HCT116 (cell line): ENCODE results near the gene CCDC63. TPM values are rescaled to one million over a fixed set of nuclear protein-coding genes. Genes with fewer than 3 reads are reported as not detected.

Experiments used
- ATAC-seq: fragments of 200-7000 bp; cut with Tn5 transposase; 2 replicates; pipeline ENCODE4 v1.9.1; 2020; ENCODE audit warnings: mild to moderate bottlenecking, moderate library complexity
- BruUV-seq: library from RNA; stranded (reverse); fragments of 400-500 nt; replicated peaks from 2 replicates; lab custom pipeline; 2021; lab: Mats Ljungman, UMichigan
- CTCF ChIA-PET: fragments of 300-600 bp; sonication (Branson Sonifier 250); formaldehyde crosslinking; loops from one replicate; lab custom pipeline; 2021; ENCODE audit warnings: antibody characterized with exemption; lab: Charles Lee
- POLR2A ChIA-PET: fragments of 300-600, 350-600 bp; sonication (Branson Sonifier 250); formaldehyde crosslinking; loops from one replicate; lab custom pipeline; 2021; ENCODE audit warnings: antibody characterized with exemption; lab: Charles Lee
- RAD21 ChIA-PET, 2 experiments: fragments of 300-600 bp; sonication (Branson Sonifier 250); formaldehyde crosslinking; loops; one replicate each; lab custom pipeline; 2023; ENCODE audit warnings: low total read pairs in 2 of 2; ENCODE audit not compliant: uncharacterized antibody in 2 of 2, unreplicated experiment in 2 of 2, low non-redundant PET in 1 of 2; lab: Charles Lee
- DNase-seq: peaks from one replicate; pipeline ENCODE4 v3.0.0-alpha.2; 2010; ENCODE audit warnings: low read depth, low spot score
- H2AFZ ChIP-seq: fragments of 200-600 bp; shearing (Covaris generic), sonication (generic); 2 replicates; pipeline ENCODE4 v1.6.1; 2017; ENCODE audit warnings: low read depth, mixed run types, mixed read lengths, antibody characterized with exemption, low read length; ENCODE audit not compliant: poor library complexity, severe bottlenecking
- H3K27ac ChIP-seq: 2 replicates; pipeline ENCODE4 v1.5.1; 2012; ENCODE audit warnings: low read depth, low read length
- H3K27me3 ChIP-seq: fragments of 200-600 bp; sonication (generic); 2 replicates; pipeline ENCODE4 v1.6.1; 2016; ENCODE audit warnings: mixed run types, low read length, mixed read lengths; ENCODE audit not compliant: insufficient read depth
- H3K36me3 ChIP-seq, 2 experiments: fragments of 200-500 bp in 1 of 2; fragments of 200-600 bp in 1 of 2; sonication (Bioruptor generic) in 1 of 2; sonication (generic) in 1 of 2; 2 replicates each; pipeline versions ENCODE4 v1.5.1 to v1.6.1; 2014 to 2016; ENCODE audit warnings: low read length in 2 of 2, inconsistent platforms in 1 of 2, mixed read lengths in 1 of 2, mixed run types in 1 of 2; ENCODE audit not compliant: insufficient read depth in 2 of 2, control insufficient read depth in 1 of 2
- H3K4me1 ChIP-seq, 2 experiments: fragments of 200-600 bp in 1 of 2; sonication (generic) in 1 of 2; 2 replicates each; pipeline versions ENCODE4 v1.5.1 to v1.6.1; 2012 to 2017; ENCODE audit warnings: low read length in 2 of 2, inconsistent platforms in 1 of 2, mild to moderate bottlenecking in 1 of 2, mixed read lengths in 1 of 2, mixed run types in 1 of 2, moderate library complexity in 1 of 2; ENCODE audit not compliant: insufficient read depth in 2 of 2, control insufficient read depth in 1 of 2
- H3K4me2 ChIP-seq: fragments of 200-600 bp; sonication (generic); 2 replicates; pipeline ENCODE4 v1.6.1; 2017; ENCODE audit warnings: mixed run types, low read length, mixed read lengths
- H3K4me3 ChIP-seq, 2 experiments: fragments of 200-600 bp in 1 of 2; sonication (generic) in 1 of 2; replicated peaks in 1 of 2; 2 replicates each; pipeline ENCODE4 v1.5.1; 2011 to 2016; ENCODE audit warnings: low read length in 2 of 2, control low read depth in 1 of 2, low read depth in 1 of 2, mild to moderate bottlenecking in 1 of 2, mixed read lengths in 1 of 2, mixed run types in 1 of 2
- H3K79me2 ChIP-seq: fragments of 200-600 bp; sonication (generic); 2 replicates; pipeline ENCODE4 v1.6.1; 2017; ENCODE audit warnings: mild to moderate bottlenecking, mixed run types, low read length, moderate library complexity, mixed read lengths; ENCODE audit not compliant: insufficient read depth
- H3K9ac ChIP-seq: fragments of 200-600 bp; sonication (generic); 2 replicates; pipeline ENCODE4 v1.6.1; 2016; ENCODE audit warnings: low read length, mixed read lengths
- H3K9me2 ChIP-seq: fragments of 200-600 bp; sonication (generic), shearing (Covaris generic); 2 replicates; pipeline ENCODE4 v1.6.1; 2017; ENCODE audit warnings: mixed run types, mild to moderate bottlenecking, moderate library complexity; ENCODE audit not compliant: insufficient read depth
- H3K9me3 ChIP-seq, 2 experiments: fragments of 200-500 bp in 1 of 2; fragments of 200-600 bp in 1 of 2; sonication (Bioruptor generic) in 1 of 2; sonication (generic) in 1 of 2; 2 replicates each; pipeline ENCODE4 v1.6.1; 2014 to 2017; ENCODE audit warnings: low read length in 2 of 2, mixed read lengths in 2 of 2, inconsistent platforms in 1 of 2, low read depth in 1 of 2, mild to moderate bottlenecking in 1 of 2, mixed run types in 1 of 2, moderate library complexity in 1 of 2; ENCODE audit not compliant: control insufficient read depth in 1 of 2, insufficient read depth in 1 of 2
- H4K20me1 ChIP-seq: fragments of 200-600 bp; sonication (generic), shearing (Covaris generic); 2 replicates; pipeline ENCODE4 v1.6.1; 2017; ENCODE audit warnings: mixed run types, mild to moderate bottlenecking, moderate library complexity; ENCODE audit not compliant: insufficient read depth
- EGR1 ChIP-seq: IDR thresholded peaks from 2 replicates; pipeline ENCODE4 v1.6.1; 2012; ENCODE audit warnings: low read depth
- MAX ChIP-seq: IDR thresholded peaks from 2 replicates; pipeline ENCODE4 v1.6.1; 2012
- POLR2AphosphoS5 ChIP-seq: IDR thresholded peaks from 2 replicates; pipeline ENCODE4 v1.6.1; 2011; ENCODE audit warnings: mild to moderate bottlenecking, low read depth, low read length, moderate library complexity
- RAD21 ChIP-seq: IDR thresholded peaks from 2 replicates; pipeline ENCODE4 v1.6.1; 2012; ENCODE audit warnings: low read depth, mild to moderate bottlenecking
- SIN3A ChIP-seq: IDR thresholded peaks from 2 replicates; pipeline ENCODE4 v1.6.1; 2012; ENCODE audit warnings: low read depth
- intact Hi-C: fragments of 100-400 bp; cut with micrococcal nuclease; formaldehyde crosslinking; loops from 2 replicates; pipeline ENCODE4 v1.10.0; 2022
- total RNA-seq: library from RNA; stranded (reverse); gene quantifications from one replicate; pipeline ENCODE4 v1.2.1, GENCODE V29; 2021; ENCODE audit not compliant: unreplicated experiment
- TF ChIP-seq, protein P1 (sequence below): IDR thresholded peaks from 2 replicates; pipeline ENCODE4 v1.6.1; 2012

Gene CCDC63
- total RNA-seq, 1 experiment from 2014 or later = 0.47 TPM

DNA sequence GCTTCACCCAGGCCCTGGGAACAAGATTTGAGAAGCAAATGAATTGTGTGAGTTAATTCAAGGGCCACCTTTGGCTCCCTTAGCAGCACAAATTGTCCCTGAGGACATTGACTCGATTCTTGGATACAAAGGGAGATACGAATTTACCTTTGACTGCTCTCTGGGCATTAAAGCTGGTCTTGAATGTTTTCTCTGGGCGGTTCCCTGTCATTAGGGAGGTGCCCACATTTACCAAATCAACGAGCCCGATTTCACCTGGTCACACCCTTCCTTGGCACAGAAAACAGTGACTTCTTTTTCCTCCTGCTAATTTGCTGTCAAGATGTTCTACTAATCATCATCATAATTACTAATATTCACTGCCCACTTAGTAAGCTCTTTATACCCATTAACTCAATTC is 27.1 kb upstream of the CCDC63 start:
- TF ChIP-seq MAX = no peak
- TF ChIP-seq, protein P1, sequence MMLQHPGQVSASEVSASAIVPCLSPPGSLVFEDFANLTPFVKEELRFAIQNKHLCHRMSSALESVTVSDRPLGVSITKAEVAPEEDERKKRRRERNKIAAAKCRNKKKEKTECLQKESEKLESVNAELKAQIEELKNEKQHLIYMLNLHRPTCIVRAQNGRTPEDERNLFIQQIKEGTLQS = no peak
- TF ChIP-seq, all 23 proteins: peak for 0
- intact Hi-C loops = no loop called here
- H3K4me3 ChIP-seq = no peak overlapping the region
- H4K20me1 ChIP-seq = no peaks in the 10 kb centered on the region
- H3K9me3 ChIP-seq = no peaks in the 10 kb centered on the region
- no peaks in the 10 kb centered on the region for H3K79me2 ChIP-seq
- POLR2A ChIA-PET = no interaction called here
- H2AFZ ChIP-seq = no peak overlapping the region
- RAD21 ChIA-PET = interaction anchor here in 1 of 2 experiments (0.6 kb wide), 1 partner anchor 219 kb away, joined by 3 read pairs; no protein-coding TSS in a partner anchor
- CTCF ChIA-PET = no interaction called here
- H3K4me2 ChIP-seq = no peak overlapping the region
- DNase-seq = no peak
- no peaks in the 10 kb centered on the region for H3K4me1 ChIP-seq
- H3K36me3 ChIP-seq = no peaks in the 10 kb centered on the region
- BruUV-seq = no TSS peak
- no peak overlapping the region for H3K27ac ChIP-seq
- no peaks in the 10 kb centered on the region for H3K27me3 ChIP-seq
- no peak overlapping the region for H3K9ac ChIP-seq
- ATAC-seq = no peak
- H3K9me2 ChIP-seq = no peaks in the 10 kb centered on the region

DNA sequence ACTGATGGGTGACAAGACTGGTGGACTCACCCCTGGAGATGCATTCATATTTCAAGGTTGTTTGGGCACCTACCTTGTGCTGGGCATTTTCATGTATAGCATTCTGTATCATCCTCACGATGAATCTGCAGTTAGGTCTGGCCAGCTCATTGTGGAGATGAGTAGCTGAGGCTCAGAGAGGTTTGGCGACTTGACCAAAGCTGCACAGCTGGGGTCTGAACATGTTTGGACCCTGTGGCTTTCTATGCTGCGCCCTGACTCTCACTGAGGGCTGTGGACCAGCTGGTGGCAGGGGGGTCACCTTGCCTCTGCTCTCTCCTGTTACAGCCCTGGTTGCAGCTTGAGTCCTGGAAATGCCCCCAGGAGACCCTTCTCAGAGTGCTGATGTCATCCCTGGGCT is 24.9 kb upstream of the CCDC63 start:
- Histone ChIP-seq H3K9me2 (no peaks in the 10 kb centered on the region), H3K9ac (no peak overlapping the region), H3K36me3 (no peaks in the 10 kb centered on the region), H2AFZ (no peak overlapping the region), H4K20me1 (no peaks in the 10 kb centered on the region), H3K27me3 (no peaks in the 10 kb centered on the region), H3K4me2 (no peak overlapping the region), H3K27ac (no peak overlapping the region), H3K4me1 (peaks cover 0 to 2% of the 10 kb centered on the region in 2 experiments; a peak in 2 of 4 replicates), H3K9me3 (no peaks in the 10 kb centered on the region), H3K79me2 (no peaks in the 10 kb centered on the region), H3K4me3 (no peak overlapping the region)
- ChIA-PET POLR2A (no interaction called here), RAD21 (no interaction called here), CTCF (no interaction called here)
- TF ChIP-seq RAD21 (no peak), EGR1 (no peak), POLR2AphosphoS5 (no peak), SIN3A (no peak)
- TF ChIP-seq, protein P1 = no peak
- intact Hi-C loops = no loop called here
- DNase-seq (no peak), ATAC-seq (no peak)
- no TSS peak for BruUV-seq
